Spleen (tissue), 11 donors: Measurements from ENCODE around the gene DEFB132. TPM values are rescaled to one million over a fixed set of nuclear protein-coding genes. Genes with fewer than 3 reads are reported as not detected.
A peak's percentile ranks its signal among the peaks of the same experiment; 100 is the strongest.

ENCODE experiments used
- DNase-seq: peaks from one replicate; pipeline ENCODE4 v3.0.0-alpha.2; 2020
- H3K27ac ChIP-seq, 8 donors: fragments of 200-600 bp; sonication (generic) in 7 of 8; 1 replicate in 4 of 8; 2 replicates in 4 of 8; pipeline versions ENCODE4 v1.5.0 to v1.8.0; 2016 to 2021; ENCODE audit warnings: inconsistent platforms in 4 of 8, mild to moderate bottlenecking in 4 of 8, moderate library complexity in 1 of 8
- H3K27me3 ChIP-seq, 7 donors: fragments of 200-600 bp; sonication (generic) in 6 of 7; replicated peaks in 1 of 7; 1 replicate in 4 of 7; 2 replicates in 3 of 7; pipeline versions ENCODE4 v1.5.0 to v1.8.0; 2016 to 2021; ENCODE audit warnings: inconsistent platforms in 3 of 7, mild to moderate bottlenecking in 1 of 7
- H3K36me3 ChIP-seq, 6 donors: fragments of 200-600 bp; sonication (generic) in 5 of 6; 1 replicate in 4 of 6; 2 replicates in 2 of 6; pipeline versions ENCODE4 v1.5.0 to v1.8.0; 2016 to 2021; ENCODE audit warnings: inconsistent platforms in 2 of 6
- H3K4me1 ChIP-seq, 6 donors: fragments of 200-600 bp; sonication (generic) in 5 of 6; 1 replicate in 3 of 6; 2 replicates in 3 of 6; pipeline versions ENCODE4 v1.5.0 to v1.8.0; 2016 to 2021; ENCODE audit warnings: inconsistent platforms in 3 of 6
- H3K4me3 ChIP-seq, 8 donors: fragments of 200-600 bp; sonication (generic) in 7 of 8; 1 replicate in 4 of 8; 2 replicates in 4 of 8; pipeline versions ENCODE4 v1.5.0 to v1.8.0; 2016 to 2021; ENCODE audit warnings: inconsistent platforms in 4 of 8, mild to moderate bottlenecking in 4 of 8, moderate library complexity in 2 of 8
- H3K9me3 ChIP-seq, 8 donors: fragments of 200-600 bp; sonication (generic) in 7 of 8; 1 replicate in 4 of 8; 2 replicates in 4 of 8; pipeline versions ENCODE4 v1.5.0 to v1.8.0; 2016 to 2021; ENCODE audit warnings: inconsistent platforms in 4 of 8
- CTCF ChIP-seq, 11 experiments: fragments of 200-600 bp in 7 of 11; fragments of 450-650 bp in 4 of 11; sonication (generic) in 4 of 11; IDR thresholded peaks in 8 of 11; conservative IDR thresholded peaks in 3 of 11; 1 replicate in 7 of 11; 2 replicates in 4 of 11; pipeline versions ENCODE4 v1.4.0 to v1.8.0; 2016 to 2021; ENCODE audit warnings: antibody characterized with exemption in 11 of 11, inconsistent platforms in 4 of 11, mild to moderate bottlenecking in 1 of 11
- POLR2A ChIP-seq, 3 donors: fragments of 450-650 bp; IDR thresholded peaks; one replicate each; pipeline ENCODE4 v1.5.1; 2017; ENCODE audit warnings: antibody characterized with exemption in 3 of 3, mild to moderate bottlenecking in 1 of 3
- POLR2AphosphoS5 ChIP-seq, 3 donors: sonication (generic); formaldehyde crosslinking; IDR thresholded peaks; one replicate each; pipeline ENCODE4 v1.5.1; 2017; ENCODE audit warnings: antibody characterized with exemption in 3 of 3
- WGBS, 5 donors: extraction: QIAGEN DNeasy Blood & Tissue Kit in 3 of 5; methylation state at CpG; one replicate each; pipeline versions ENCODE4 v1.1.5 to v1.1.7; 2013 to 2018; 5-methylcytosine and 5-hydroxymethylcytosine counted together
- intact Hi-C: fragments of 100-400 bp; cut with DNase I; formaldehyde crosslinking; loops from one replicate; pipeline ENCODE4 v1.15.0; 2023; ENCODE audit warnings: low total_unique reads
- polyA plus RNA-seq, 3 donors: library from polyadenylated mRNA; stranded (reverse); fragments of 200-250 nt; gene quantifications; one replicate each; pipeline ENCODE4 v1.2.1, GENCODE V29; 2013
- total RNA-seq, 7 donors: library from RNA; depleted of rRNA in 3 of 7; stranded (reverse); fragments of >200 nt in 3 of 7; fragmentation: NEBNext Ultra II Directional in 4 of 7; extraction: Animal tissue kit (Norgen Biotek cat#: 25700) in 4 of 7; gene quantifications; one replicate each; pipeline versions ENCODE4 v1.1.0 to v1.2.1, GENCODE V29; 2016 to 2021
- donor health status: healthy with polysubstance abuse.
- donor health status: DM: no; HTN: no; CAD: no; lungs with moderate emphysema.
- donor health status: DM: no; HTN: no; CAD: no.
- donor health status: Bipolar disorder and iron deficiency.
- donor health status: healthy.
- donor health status: DM: no; HTN: no; CAD: no.
- donor health status: DM: yes; HTN: yes; CAD: no.

The DEFB132 gene
- total and polyA plus RNA-seq, 10 donors: not detected

GRCh38 chr20:226958-227357, 30.6 kb upstream of the DEFB132 start, which contains the start of gene DEFB129:
DEFB129 (plus strand) TSS chr20:227258; CDS start chr20:227289, 31 bp downstream.
- Histone ChIP-seq H3K27me3 (peaks cover 0 to 5% (median 0%) of the 10 kb centered on the region in 7 donors), H3K4me1 (peaks cover 0 to 7% (median 2%) of the 10 kb centered on the region in 6 donors), H3K4me3 (no peak within 1 kb of the TSS), H3K27ac (peak within 1 kb of the TSS in 5 of 8 donors; percentile 23 to 64 (median 44)), H3K9me3 (peaks cover 0 to 4% (median 0%) of the 10 kb centered on the region in 8 donors), H3K36me3 (no peaks in the 10 kb centered on the region)
- WGBS, 5 donors: 73 to 88% (median 78%) methylated on average over 3 of the region's 3 CpGs
- no peak for TF ChIP-seq POLR2A (IDR thresholded peaks at IDR 0.05)
- no peak for TF ChIP-seq CTCF (IDR thresholded peaks at IDR 0.05 in 8 of 11, conservative IDR thresholded peaks at IDR 0.05 in 3 of 11)
- no peak for TF ChIP-seq POLR2AphosphoS5 (IDR thresholded peaks at IDR 0.05)
- intact Hi-C loops: no loop called here
- DNase-seq: no peak

- peaks cover 0 to 7% (median 2%) of the 10 kb centered on the region in 6 donors for H3K4me1 ChIP-seq
- DNase-seq: no peak
- H3K4me3 ChIP-seq: no peak overlapping the region
- H3K27ac ChIP-seq: peak overlapping the region in 5 of 8 donors; percentile 23 to 64 (median 44)
- WGBS, 5 donors: 44 to 58% (median 53%) methylated on average over 3 of the region's 3 CpGs
- intact Hi-C loops: no loop called here
- TF ChIP-seq POLR2A (IDR thresholded peaks at IDR 0.05): no peak
- no peak for TF ChIP-seq CTCF (IDR thresholded peaks at IDR 0.05 in 8 of 11, conservative IDR thresholded peaks at IDR 0.05 in 3 of 11)
- TF ChIP-seq POLR2AphosphoS5 (IDR thresholded peaks at IDR 0.05): no peak
- peaks cover 0 to 5% (median 0%) of the 10 kb centered on the region in 7 donors for H3K27me3 ChIP-seq
- H3K9me3 ChIP-seq: peaks cover 0 to 4% (median 0%) of the 10 kb centered on the region in 8 donors
- H3K36me3 ChIP-seq: no peaks in the 10 kb centered on the region
These were observed 30.0 kb upstream of the DEFB132 start for GRCh38 chr20:227439-228105.

GRCh38 chr20:235891-236290, 21.6 kb upstream of the DEFB132 start:
- intact Hi-C loops: no loop called here
- DNase-seq: no peak
- TF ChIP-seq POLR2A (IDR thresholded peaks at IDR 0.05) (no peak), POLR2AphosphoS5 (IDR thresholded peaks at IDR 0.05) (no peak), CTCF (IDR thresholded peaks at IDR 0.05 in 8 of 11, conservative IDR thresholded peaks at IDR 0.05 in 3 of 11) (no peak)
- Histone ChIP-seq H3K9me3 (no peaks in the 10 kb centered on the region), H3K36me3 (no peaks in the 10 kb centered on the region), H3K27ac (no peak overlapping the region), H3K4me3 (no peak overlapping the region), H3K27me3 (no peaks in the 10 kb centered on the region), H3K4me1 (peaks cover 0 to 18% (median 11%) of the 10 kb centered on the region in 6 donors)
- 75 to 92% (median 80%) methylated on average over 1 of the region's 1 CpG for WGBS, 5 donors

GRCh38 chr20:237489-237888, 20.0 kb upstream of the DEFB132 start:
- Histone ChIP-seq H3K36me3 (no peaks in the 10 kb centered on the region), H3K4me1 (peaks cover 0 to 18% (median 11%) of the 10 kb centered on the region in 6 donors), H3K27ac (peak overlapping the region; percentile 2 to 82 (median 70)), H3K27me3 (no peaks in the 10 kb centered on the region), H3K9me3 (no peaks in the 10 kb centered on the region), H3K4me3 (peak overlapping the region in 5 of 8 donors; percentile 12 to 54 (median 22))
- TF ChIP-seq CTCF (IDR thresholded peaks at IDR 0.05 in 8 of 11, conservative IDR thresholded peaks at IDR 0.05 in 3 of 11): no peak
- TF ChIP-seq POLR2AphosphoS5 (IDR thresholded peaks at IDR 0.05): no peak
- no peak for TF ChIP-seq POLR2A (IDR thresholded peaks at IDR 0.05)
- intact Hi-C loops: no loop called here
- WGBS, 5 donors: 15 to 29% (median 24%) methylated on average over 4 of the region's 4 CpGs
- no peak for DNase-seq
